A673 (cell line): Measurements from ENCODE around the gene TMEM233. TPM values are rescaled to one million over a fixed set of nuclear protein-coding genes. Genes with fewer than 3 reads are reported as not detected.

ENCODE experiments used
- BruUV-seq: library from RNA; stranded (reverse); fragments of 400-500 nt; replicated peaks from 2 replicates; lab custom pipeline; 2021; lab: Mats Ljungman, UMichigan
- CTCF ChIA-PET: fragments of 300-600 bp; sonication (Branson Sonifier 250); formaldehyde crosslinking; loops from one replicate; lab custom pipeline; 2022; ENCODE audit warnings: antibody characterized with exemption; lab: Charles Lee
- POLR2A ChIA-PET: fragments of 300-600 bp; sonication (Branson Sonifier 250); formaldehyde crosslinking; loops from one replicate; lab custom pipeline; 2022; ENCODE audit warnings: antibody characterized with exemption; ENCODE audit not compliant: low non-redundant PET; lab: Charles Lee
- DNase-seq: peaks from one replicate; pipeline ENCODE4 v3.0.0-alpha.2; 2015; ENCODE audit warnings: low spot score
- H3K27ac ChIP-seq: fragments of 200-600 bp; sonication (generic); 2 replicates; pipeline ENCODE4 v1.5.1; 2016; ENCODE audit warnings: mixed run types, low read depth, mild to moderate bottlenecking, mixed read lengths, antibody characterized with exemption, low read length; ENCODE audit not compliant: poor library complexity, severe bottlenecking
- H3K27me3 ChIP-seq: fragments of 200-600 bp; sonication (generic); replicated peaks from 2 replicates; pipeline ENCODE4 v1.6.1; 2017; ENCODE audit warnings: mixed run types, low read depth, mild to moderate bottlenecking, mixed read lengths, antibody characterized with exemption, low read length; ENCODE audit not compliant: insufficient read depth, poor library complexity
- H3K36me3 ChIP-seq: fragments of 200-600 bp; sonication (generic); 2 replicates; pipeline ENCODE4 v1.6.1; 2016; ENCODE audit warnings: mixed run types, mild to moderate bottlenecking, mixed read lengths, antibody characterized with exemption, low read length; ENCODE audit not compliant: insufficient read depth, poor library complexity, severe bottlenecking
- H3K4me1 ChIP-seq: fragments of 200-600 bp; sonication (generic); 2 replicates; pipeline ENCODE4 v1.6.1; 2017; ENCODE audit warnings: mixed run types, mild to moderate bottlenecking, mixed read lengths, antibody characterized with exemption, low read length; ENCODE audit not compliant: insufficient read depth, poor library complexity, severe bottlenecking
- H3K4me3 ChIP-seq: fragments of 200-600 bp; sonication (generic); 2 replicates; pipeline ENCODE4 v1.5.1; 2016; ENCODE audit warnings: low read depth, mixed run types, mild to moderate bottlenecking, mixed read lengths, low read length; ENCODE audit not compliant: poor library complexity, severe bottlenecking
- H3K9me3 ChIP-seq: fragments of 200-600 bp; sonication (generic); 2 replicates; pipeline ENCODE4 v1.6.1; 2016; ENCODE audit warnings: mixed run types, low read depth, mild to moderate bottlenecking, mixed read lengths, antibody characterized with exemption, low read length; ENCODE audit not compliant: poor library complexity, severe bottlenecking
- EZH2 ChIP-seq: fragments of 200-600 bp; sonication (generic); IDR thresholded peaks from 2 replicates; pipeline ENCODE4 v1.6.1; 2017; ENCODE audit warnings: borderline replicate concordance, low read depth, mild to moderate bottlenecking, mixed read lengths, antibody characterized with exemption, low read length; ENCODE audit not compliant: poor library complexity, severe bottlenecking
- intact Hi-C: fragments of 100-400 bp; cut with micrococcal nuclease; formaldehyde crosslinking; loops from one replicate; pipeline ENCODE4 v1.10.0; 2022; ENCODE audit not compliant: unreplicated experiment
- total RNA-seq: library from RNA; stranded (reverse); gene quantifications from 2 replicates; pipeline ENCODE4 v1.2.3, GENCODE V29; 2021
- TF ChIP-seq, protein P1 (sequence below): fragments of 300-800, 200-600 bp; sonication (generic); conservative IDR thresholded peaks from 2 replicates; pipeline ENCODE4 v1.5.1; 2017; ENCODE audit warnings: low read depth, mild to moderate bottlenecking, antibody characterized with exemption, low read length, moderate library complexity, mixed read lengths

TMEM233 gene
- total RNA-seq, 1 experiment from 2014 or later = 10.7 TPM

DNA sequence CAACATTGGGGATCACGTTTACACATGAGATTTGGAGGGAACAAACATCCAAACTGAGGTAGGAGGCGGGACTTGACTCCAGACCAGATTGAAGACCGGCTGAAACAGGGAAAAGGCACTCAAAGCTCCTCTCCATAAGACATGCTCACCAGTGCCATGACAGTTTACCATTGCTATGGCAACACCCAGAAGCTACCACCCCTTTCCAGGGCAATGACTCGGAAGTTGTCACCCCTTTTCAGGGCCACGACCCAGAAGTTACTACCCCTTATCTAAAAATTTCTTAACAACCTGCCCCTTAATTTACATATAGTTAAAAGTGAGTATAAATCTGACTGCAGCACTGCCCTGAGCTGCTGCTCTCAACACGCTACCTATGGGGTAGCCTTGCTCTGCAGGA, 34.1 kb downstream of the TMEM233 start:
- TF ChIP-seq, protein P1, sequence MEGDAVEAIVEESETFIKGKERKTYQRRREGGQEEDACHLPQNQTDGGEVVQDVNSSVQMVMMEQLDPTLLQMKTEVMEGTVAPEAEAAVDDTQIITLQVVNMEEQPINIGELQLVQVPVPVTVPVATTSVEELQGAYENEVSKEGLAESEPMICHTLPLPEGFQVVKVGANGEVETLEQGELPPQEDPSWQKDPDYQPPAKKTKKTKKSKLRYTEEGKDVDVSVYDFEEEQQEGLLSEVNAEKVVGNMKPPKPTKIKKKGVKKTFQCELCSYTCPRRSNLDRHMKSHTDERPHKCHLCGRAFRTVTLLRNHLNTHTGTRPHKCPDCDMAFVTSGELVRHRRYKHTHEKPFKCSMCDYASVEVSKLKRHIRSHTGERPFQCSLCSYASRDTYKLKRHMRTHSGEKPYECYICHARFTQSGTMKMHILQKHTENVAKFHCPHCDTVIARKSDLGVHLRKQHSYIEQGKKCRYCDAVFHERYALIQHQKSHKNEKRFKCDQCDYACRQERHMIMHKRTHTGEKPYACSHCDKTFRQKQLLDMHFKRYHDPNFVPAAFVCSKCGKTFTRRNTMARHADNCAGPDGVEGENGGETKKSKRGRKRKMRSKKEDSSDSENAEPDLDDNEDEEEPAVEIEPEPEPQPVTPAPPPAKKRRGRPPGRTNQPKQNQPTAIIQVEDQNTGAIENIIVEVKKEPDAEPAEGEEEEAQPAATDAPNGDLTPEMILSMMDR = no peak
- TF ChIP-seq EZH2 = no peak
- POLR2A ChIA-PET = interaction anchor here (0.7 kb wide), 1 partner anchor 33 kb away, joined by 8 read pairs; no protein-coding TSS in a partner anchor
- Histone ChIP-seq H3K4me3 (no peak overlapping the region), H3K4me1 (peaks cover 36% of the 10 kb centered on the region), H3K36me3 (no peaks in the 10 kb centered on the region), H3K27ac (no peak overlapping the region), H3K27me3 (no peaks in the 10 kb centered on the region), H3K9me3 (no peaks in the 10 kb centered on the region)
- intact Hi-C loops = no loop called here
- no TSS peak for BruUV-seq
- DNase-seq = no peak
- CTCF ChIA-PET = no interaction called here

DNA sequence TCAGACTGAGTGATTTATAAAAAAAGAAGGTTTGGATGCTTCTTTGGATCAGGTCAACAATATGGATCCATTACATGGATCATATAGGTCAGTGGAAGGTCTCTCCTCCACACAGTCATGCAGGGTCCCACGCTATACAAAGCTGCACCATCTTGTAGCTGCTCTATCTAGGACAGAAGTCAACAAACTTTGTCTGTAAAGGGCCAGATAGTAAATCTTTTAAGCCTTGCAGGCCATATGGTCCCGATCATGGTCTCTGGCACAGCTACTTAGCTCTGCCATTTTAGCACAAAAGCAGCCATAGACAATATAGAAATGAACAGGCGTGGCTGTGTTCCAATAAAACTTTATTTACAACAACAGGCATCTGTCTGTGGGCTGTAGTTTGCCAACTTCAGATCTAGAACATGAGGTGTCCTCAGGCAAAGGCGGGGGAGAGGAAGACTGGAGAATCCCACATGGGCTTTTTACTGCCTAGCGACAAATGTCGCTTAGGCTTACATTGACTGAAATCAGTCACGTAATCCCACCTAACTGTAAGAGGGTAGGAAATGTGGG, 36.7 kb downstream of the TMEM233 start:
- Histone ChIP-seq H3K9me3 (no peaks in the 10 kb centered on the region), H3K36me3 (no peaks in the 10 kb centered on the region), H3K27ac (no peak overlapping the region), H3K27me3 (no peaks in the 10 kb centered on the region), H3K4me3 (no peak overlapping the region), H3K4me1 (peaks cover 17% of the 10 kb centered on the region)
- POLR2A ChIA-PET = no interaction called here
- intact Hi-C loops = no loop called here
- DNase-seq = no peak
- no peak for TF ChIP-seq EZH2
- TF ChIP-seq, protein P1 = no peak
- CTCF ChIA-PET = no interaction called here
- BruUV-seq = no TSS peak

DNA sequence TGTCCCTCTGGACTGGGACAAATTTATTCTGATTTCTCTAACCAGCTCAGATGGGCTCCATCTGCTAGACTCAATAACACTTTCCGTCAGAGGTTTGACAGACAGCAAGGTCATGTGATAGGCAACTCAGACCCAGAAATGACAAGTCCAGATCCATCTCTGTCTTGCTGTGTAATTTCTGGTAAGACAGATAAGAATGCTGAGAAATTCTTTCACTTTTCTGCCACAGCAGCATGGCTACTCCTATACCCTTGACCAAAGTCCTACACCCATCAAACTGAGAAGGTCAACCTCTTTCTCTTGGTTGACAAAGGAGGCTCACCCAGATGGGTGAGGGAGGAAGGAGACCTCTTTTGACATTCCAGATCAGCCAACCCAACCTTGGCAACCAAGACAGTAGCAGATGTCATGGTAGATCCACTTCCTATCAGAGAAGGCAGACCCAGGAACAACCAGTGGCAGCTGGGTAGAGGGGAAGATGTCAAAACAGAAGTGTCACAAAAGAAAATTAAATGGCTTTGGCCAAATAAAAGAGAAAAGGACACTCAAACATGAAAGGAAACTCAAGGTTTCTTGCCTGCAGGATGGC, 37.5 kb downstream of the TMEM233 start:
- no peaks in the 10 kb centered on the region for H3K36me3 ChIP-seq
- no peak overlapping the region for H3K27ac ChIP-seq
- no peak for TF ChIP-seq EZH2
- TF ChIP-seq, protein P1 = no peak
- no peaks in the 10 kb centered on the region for H3K27me3 ChIP-seq
- no peak for DNase-seq
- intact Hi-C loops = no loop called here
- BruUV-seq = no TSS peak
- no peak overlapping the region for H3K4me3 ChIP-seq
- peaks cover 9% of the 10 kb centered on the region for H3K4me1 ChIP-seq
- CTCF ChIA-PET = no interaction called here
- H3K9me3 ChIP-seq = no peaks in the 10 kb centered on the region
- POLR2A ChIA-PET = no interaction called here
